ENCODE results near the gene MAP3K2.
"Not testable (repeated sequence)": the region's sequence is repeated elsewhere in the genome, so short reads cannot be mapped to it uniquely, and the experiment has no call there.

MAP3K2 gene

DNA sequence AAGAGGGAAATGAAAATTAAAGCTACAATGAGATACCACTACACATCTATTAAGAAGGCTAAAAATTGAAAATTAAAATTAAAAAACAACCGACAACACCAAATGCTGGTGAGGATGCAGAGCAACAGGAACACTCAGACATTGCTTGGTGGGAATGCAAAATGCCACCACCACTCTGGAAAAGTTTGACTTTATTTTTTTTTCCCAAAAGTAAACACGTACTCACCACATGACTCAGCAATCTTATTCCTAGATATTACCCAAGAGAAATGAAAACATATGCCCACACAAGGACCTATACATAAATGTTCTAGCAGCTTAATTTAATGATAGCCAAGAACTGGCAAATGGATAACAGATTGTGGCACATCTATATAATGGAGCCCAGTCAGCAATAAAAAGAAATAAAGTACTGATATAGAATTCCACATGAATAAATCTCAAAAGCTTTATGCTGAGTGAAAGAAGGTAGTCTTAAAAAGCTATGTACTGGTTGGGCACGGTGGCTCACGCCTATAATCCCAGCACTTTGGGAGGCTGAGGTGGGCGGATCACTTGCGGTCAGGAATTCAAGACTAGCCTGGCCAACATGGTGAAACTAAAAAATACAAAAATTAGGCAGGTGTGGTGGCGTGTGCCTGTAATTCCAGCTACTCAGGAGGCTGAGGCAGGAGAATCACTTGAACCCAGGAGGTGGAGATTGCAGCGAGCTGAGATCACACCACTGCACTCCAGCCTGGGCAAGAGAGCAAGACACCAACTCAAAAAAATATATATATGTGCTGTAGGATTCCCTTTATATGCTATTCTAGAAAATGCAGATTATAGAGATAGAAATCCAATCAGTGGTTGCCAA is 26.2 kb upstream of the MAP3K2 start:
- TF ChIP-seq, protein P1, sequence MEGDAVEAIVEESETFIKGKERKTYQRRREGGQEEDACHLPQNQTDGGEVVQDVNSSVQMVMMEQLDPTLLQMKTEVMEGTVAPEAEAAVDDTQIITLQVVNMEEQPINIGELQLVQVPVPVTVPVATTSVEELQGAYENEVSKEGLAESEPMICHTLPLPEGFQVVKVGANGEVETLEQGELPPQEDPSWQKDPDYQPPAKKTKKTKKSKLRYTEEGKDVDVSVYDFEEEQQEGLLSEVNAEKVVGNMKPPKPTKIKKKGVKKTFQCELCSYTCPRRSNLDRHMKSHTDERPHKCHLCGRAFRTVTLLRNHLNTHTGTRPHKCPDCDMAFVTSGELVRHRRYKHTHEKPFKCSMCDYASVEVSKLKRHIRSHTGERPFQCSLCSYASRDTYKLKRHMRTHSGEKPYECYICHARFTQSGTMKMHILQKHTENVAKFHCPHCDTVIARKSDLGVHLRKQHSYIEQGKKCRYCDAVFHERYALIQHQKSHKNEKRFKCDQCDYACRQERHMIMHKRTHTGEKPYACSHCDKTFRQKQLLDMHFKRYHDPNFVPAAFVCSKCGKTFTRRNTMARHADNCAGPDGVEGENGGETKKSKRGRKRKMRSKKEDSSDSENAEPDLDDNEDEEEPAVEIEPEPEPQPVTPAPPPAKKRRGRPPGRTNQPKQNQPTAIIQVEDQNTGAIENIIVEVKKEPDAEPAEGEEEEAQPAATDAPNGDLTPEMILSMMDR (IDR thresholded peaks at IDR 0.05; ENCODE audit: insufficient read depth, low read length, poor library complexity, severe bottlenecking) = no peak
- DNase-seq (ENCODE audit: extremely low read depth, insufficient read length) = no peak

GRCh38 chr2:127413200-127413599 is 25.4 kb upstream of the MAP3K2 start:
- Histone ChIP-seq H3K27me3 (replicated peaks; ENCODE audit: control insufficient read depth, insufficient read depth, low read length) (no peaks in the 10 kb centered on the region), H3K4me3 (replicated peaks; ENCODE audit: low read depth, low read length) (no peak overlapping the region), H3K36me3 (ENCODE audit: control insufficient read depth, insufficient read depth, low read length) (no peaks in the 10 kb centered on the region)
- TF ChIP-seq, protein P1 (IDR thresholded peaks at IDR 0.05; ENCODE audit: insufficient read depth, low read length, poor library complexity, severe bottlenecking) = no peak
- no peak for DNase-seq (ENCODE audit: extremely low read depth, insufficient read length)

More for the DNA sequence above, 26.2 kb upstream of the MAP3K2 start:
- H3K4me3 ChIP-seq (replicated peaks; ENCODE audit: low read depth, low read length) = no peak overlapping the region
- no peaks in the 10 kb centered on the region for H3K27me3 ChIP-seq (replicated peaks; ENCODE audit: control insufficient read depth, insufficient read depth, low read length)
- no peaks in the 10 kb centered on the region for H3K36me3 ChIP-seq (ENCODE audit: control insufficient read depth, insufficient read depth, low read length)

DNA sequence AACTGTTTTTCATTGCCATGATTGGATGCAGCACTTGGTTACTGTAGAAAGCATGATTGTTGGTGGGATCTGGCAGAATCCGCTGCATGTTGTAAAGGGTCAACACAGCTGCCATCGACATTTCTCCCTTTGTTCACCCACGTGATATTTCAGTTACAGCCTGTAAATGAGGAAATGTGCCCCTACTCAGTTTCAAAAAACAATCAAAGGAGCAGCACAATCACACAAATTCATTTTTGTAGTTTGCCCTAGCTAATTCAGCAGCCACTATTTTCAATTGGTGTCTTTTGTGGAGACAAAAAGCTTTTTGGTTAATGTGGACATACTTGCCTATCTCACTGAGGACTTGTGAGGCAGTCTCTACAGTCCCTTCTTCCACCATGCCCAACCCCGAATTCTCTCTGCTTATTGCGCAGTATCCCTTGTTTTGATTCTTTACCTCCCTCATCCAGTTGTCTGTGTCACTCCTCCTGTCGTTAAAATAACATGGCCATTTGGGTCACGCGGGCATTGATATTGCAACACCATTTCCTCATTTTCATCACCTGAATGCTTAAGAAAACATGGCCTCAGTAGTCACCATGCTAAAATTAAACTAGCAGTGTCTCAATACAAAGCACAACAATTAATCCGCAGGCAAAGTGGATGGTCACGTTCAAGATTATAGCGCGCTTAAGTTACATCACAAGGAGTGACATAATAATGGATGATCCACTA is 24.0 kb upstream of the MAP3K2 start:
- TF ChIP-seq, protein P1 (IDR thresholded peaks at IDR 0.05; ENCODE audit: insufficient read depth, low read length, poor library complexity, severe bottlenecking) = no peak
- no peaks in the 10 kb centered on the region for H3K27me3 ChIP-seq (replicated peaks; ENCODE audit: control insufficient read depth, insufficient read depth, low read length)
- no peak overlapping the region for H3K4me3 ChIP-seq (replicated peaks; ENCODE audit: low read depth, low read length)
- H3K36me3 ChIP-seq (ENCODE audit: control insufficient read depth, insufficient read depth, low read length) = no peaks in the 10 kb centered on the region
- no peak for DNase-seq (ENCODE audit: extremely low read depth, insufficient read length)

- DNase-seq (ENCODE audit: extremely low read depth, insufficient read length) = no peak
- TF ChIP-seq, protein P1 (IDR thresholded peaks at IDR 0.05; ENCODE audit: insufficient read depth, low read length, poor library complexity, severe bottlenecking) = no peak
- H3K36me3 ChIP-seq (ENCODE audit: control insufficient read depth, insufficient read depth, low read length) = no peaks in the 10 kb centered on the region
- no peaks in the 10 kb centered on the region for H3K27me3 ChIP-seq (replicated peaks; ENCODE audit: control insufficient read depth, insufficient read depth, low read length)
- H3K4me3 ChIP-seq (replicated peaks; ENCODE audit: low read depth, low read length) = 0 out of 2 replicates have a peak overlapping the region, but pooled peaks have one; percentile 23
Observed at GRCh38 chr2:127410871-127411652, 23.3 kb upstream of the MAP3K2 start.

GRCh38 chr2:127409716-127410115 is 21.9 kb upstream of the MAP3K2 start:
- H3K4me3 ChIP-seq (replicated peaks; ENCODE audit: low read depth, low read length); H3K27me3 ChIP-seq (replicated peaks; ENCODE audit: control insufficient read depth, insufficient read depth, low read length); H3K36me3 ChIP-seq (ENCODE audit: control insufficient read depth, insufficient read depth, low read length); DNase-seq (ENCODE audit: extremely low read depth, insufficient read length): not testable (repeated sequence)

DNA sequence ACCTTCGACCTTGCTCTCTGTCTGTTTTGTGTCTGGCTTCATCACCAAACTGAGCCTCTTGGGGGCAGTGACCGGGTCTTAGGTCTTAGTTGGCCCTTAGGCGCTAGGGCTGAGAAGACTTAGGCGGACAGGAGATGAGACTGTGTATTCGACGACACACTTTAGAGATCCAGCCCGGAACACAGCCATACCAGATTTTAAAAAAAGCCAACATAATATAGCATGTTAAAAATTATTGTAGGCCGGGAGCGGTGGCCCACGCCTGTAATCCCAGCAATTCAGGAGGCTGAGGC is 21.0 kb upstream of the MAP3K2 start:
- no peak for DNase-seq (ENCODE audit: extremely low read depth, insufficient read length)
- Histone ChIP-seq H3K36me3 (ENCODE audit: control insufficient read depth, insufficient read depth, low read length) (no peaks in the 10 kb centered on the region), H3K4me3 (replicated peaks; ENCODE audit: low read depth, low read length) (no peak overlapping the region), H3K27me3 (replicated peaks; ENCODE audit: control insufficient read depth, insufficient read depth, low read length) (no peaks in the 10 kb centered on the region)
- TF ChIP-seq, protein P1 (IDR thresholded peaks at IDR 0.05; ENCODE audit: insufficient read depth, low read length, poor library complexity, severe bottlenecking) = no peak

Measured in GM06990 (cell line).